Keratinocyte (primary cell): ENCODE measurements around the gene DCLK1. TPM values are rescaled to one million over a fixed set of nuclear protein-coding genes. Genes with fewer than 3 reads are reported as not detected.

Experiments
- DNase-seq: peaks from one replicate; pipeline ENCODE4 v3.0.0-alpha.2; 2011; ENCODE audit warnings: low read depth, missing footprints, low spot score
- FAIRE-seq: peaks from 2 replicates; lab custom pipeline; 2011; peaks lifted over from hg19 to GRCh38; lab: Jason Lieb, UNC
- H2AFZ ChIP-seq: 2 replicates; pipeline ENCODE4 v1.6.0; 2012; ENCODE audit warnings: low read length, control low read depth, inconsistent platforms; ENCODE audit not compliant: control insufficient read depth
- H3K27ac ChIP-seq: 2 replicates; pipeline ENCODE4 v1.5.1; 2011; ENCODE audit warnings: low read length; ENCODE audit not compliant: control insufficient read depth, insufficient read depth
- H3K27me3 ChIP-seq: 3 replicates; pipeline ENCODE4 v1.6.0; 2011; ENCODE audit warnings: low read length; ENCODE audit not compliant: control insufficient read depth, insufficient read depth; ENCODE audit errors: extremely low read depth
- H3K36me3 ChIP-seq, 2 experiments: 2 replicates in 1 of 2; 3 replicates in 1 of 2; pipeline ENCODE4 v1.5.1; 2011; ENCODE audit warnings: low read length in 2 of 2, mild to moderate bottlenecking in 1 of 2; ENCODE audit not compliant: control insufficient read depth in 2 of 2, insufficient read depth in 2 of 2; ENCODE audit errors: extremely low read depth in 1 of 2
- H3K4me1 ChIP-seq: 3 replicates; pipeline ENCODE4 v1.5.1; 2011; ENCODE audit warnings: low read length; ENCODE audit not compliant: control insufficient read depth, insufficient read depth; ENCODE audit errors: extremely low read depth
- H3K4me2 ChIP-seq: 3 replicates; pipeline ENCODE4 v1.6.0; 2011; ENCODE audit warnings: low read depth, low read length; ENCODE audit not compliant: control insufficient read depth, insufficient read depth; ENCODE audit errors: extremely low read depth
- H3K4me3 ChIP-seq, 3 experiments: fragments of 200-600 bp in 1 of 3; sonication (generic) in 1 of 3; 2 replicates in 2 of 3; 3 replicates in 1 of 3; pipeline ENCODE4 v1.5.1; 2011 to 2016; ENCODE audit warnings: low read length in 3 of 3, mild to moderate bottlenecking in 3 of 3, control low read depth in 2 of 3, inconsistent platforms in 1 of 3, low read depth in 1 of 3, mixed read lengths in 1 of 3, mixed run types in 1 of 3, moderate library complexity in 1 of 3; ENCODE audit not compliant: control insufficient read depth in 2 of 3, insufficient read depth in 2 of 3; ENCODE audit errors: extremely low read depth in 1 of 3
- H3K79me2 ChIP-seq: 2 replicates; pipeline ENCODE4 v1.6.0; 2012; ENCODE audit warnings: low read length; ENCODE audit not compliant: control insufficient read depth, insufficient read depth
- H3K9ac ChIP-seq: 3 replicates; pipeline ENCODE4 v1.6.0; 2011; ENCODE audit warnings: low read length; ENCODE audit not compliant: control insufficient read depth, insufficient read depth; ENCODE audit errors: extremely low read depth
- H3K9me1 ChIP-seq: 3 replicates; pipeline ENCODE4 v1.6.0; 2011; ENCODE audit warnings: low read length; ENCODE audit not compliant: control insufficient read depth, insufficient read depth; ENCODE audit errors: extremely low read depth
- H3K9me3 ChIP-seq: 2 replicates; pipeline ENCODE4 v1.5.1; 2012; ENCODE audit warnings: low read depth, low read length; ENCODE audit not compliant: control insufficient read depth
- H4K20me1 ChIP-seq: 3 replicates; pipeline ENCODE4 v1.6.0; 2011; ENCODE audit warnings: low read length; ENCODE audit not compliant: control insufficient read depth, insufficient read depth; ENCODE audit errors: extremely low read depth
- EZH2 ChIP-seq: IDR thresholded peaks from one replicate; pipeline ENCODE4 v1.6.1; 2012; ENCODE audit warnings: inconsistent platforms, mild to moderate bottlenecking, low read length, moderate library complexity
- dilution Hi-C: fragments of 300-500 bp; cut with MboI; formaldehyde crosslinking; loops from one replicate; pipeline ENCODE4 v1.7.0; 2020; ENCODE audit warnings: low sequenced_read_pairs; ENCODE audit not compliant: extremely low pct_ligation_motif_present
- polyA plus RNA-seq, 5 experiments: library from polyadenylated mRNA; depleted of rRNA in 3 of 5; stranded (reverse) in 3 of 5; stranded (forward) in 1 of 5; unstranded in 1 of 5; fragments of >200 nt; gene quantifications; 1 replicate in 1 of 5; 2 replicates in 3 of 5; 3 replicates in 1 of 5; pipeline versions ENCODE4 v1.2.1 to v1.2.3, GENCODE V29; 2011 to 2012; ENCODE audit warnings: missing spikeins in 2 of 5, low read depth in 1 of 5, low replicate concordance in 1 of 5
- TF ChIP-seq, protein P1 (sequence below), 3 experiments: IDR thresholded peaks in 1 of 3; conservative IDR thresholded peaks in 1 of 3; optimal IDR thresholded peaks in 1 of 3; 2 replicates in 2 of 3; 3 replicates in 1 of 3; pipeline versions ENCODE3 to v1.5.1; 2011; ENCODE audit warnings: low read length in 3 of 3, mild to moderate bottlenecking in 3 of 3, moderate library complexity in 2 of 3, control low read depth in 1 of 3, inconsistent platforms in 1 of 3; ENCODE audit not compliant: insufficient read depth in 2 of 3; ENCODE audit errors: extremely low read depth in 1 of 3

The DCLK1 gene
- polyA plus RNA-seq, 1 donor (not counting 4 experiments of a cell fraction or from before 2014, with no cell fraction given): 0.04 TPM

DNA sequence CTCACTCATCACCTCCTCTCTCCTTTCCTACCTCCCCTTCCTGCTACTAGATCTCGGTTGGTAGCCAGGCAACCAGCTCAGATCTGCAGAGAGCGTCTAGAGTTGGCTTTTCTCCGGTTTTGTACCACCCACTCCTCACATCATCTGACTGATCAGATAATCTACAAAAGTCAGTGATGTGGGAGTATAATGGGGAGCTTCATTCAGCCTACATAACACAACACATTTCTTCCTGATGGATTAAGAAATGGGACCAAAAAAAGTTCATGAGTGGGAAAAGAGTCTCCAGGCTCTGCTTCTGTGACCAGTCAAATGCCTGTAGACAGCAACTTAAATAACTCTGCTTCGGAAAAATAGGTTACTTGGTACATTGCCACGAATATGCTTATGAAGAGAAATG lies 279.8 kb downstream of the DCLK1 start:
- H3K79me2 ChIP-seq: no peaks in the 10 kb centered on the region
- FAIRE-seq: no peak

DNA sequence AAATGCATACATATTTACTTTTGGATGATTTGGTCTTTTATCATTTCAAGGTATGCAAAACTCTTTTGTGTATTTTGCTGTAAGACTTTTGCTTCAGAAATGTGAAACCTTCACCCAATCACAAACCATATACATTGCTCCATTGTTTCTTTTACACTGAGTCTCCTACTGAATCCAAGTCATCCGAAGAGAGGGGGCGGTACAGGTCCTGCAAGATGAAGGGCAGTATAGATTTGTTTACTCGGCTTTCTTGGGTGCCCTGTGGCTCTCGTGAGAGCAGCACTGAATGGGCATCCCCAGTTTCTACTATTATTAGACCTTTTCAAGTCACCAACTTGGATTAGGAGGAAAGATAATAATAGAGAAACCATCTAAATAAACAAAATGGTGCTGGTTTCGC lies 280.6 kb downstream of the DCLK1 start:
- no peaks in the 10 kb centered on the region for H3K9me1 ChIP-seq
- H3K4me2 ChIP-seq: no peak overlapping the region
- no peak for FAIRE-seq
- no peak overlapping the region for H3K9ac ChIP-seq
- no peaks in the 10 kb centered on the region for H3K36me3 ChIP-seq
- H3K27me3 ChIP-seq: no peaks in the 10 kb centered on the region
- DNase-seq: no peak
- dilution Hi-C loops: no loop called here
- H3K4me3 ChIP-seq: no peak overlapping the region
- TF ChIP-seq EZH2: no peak
- TF ChIP-seq, protein P1, sequence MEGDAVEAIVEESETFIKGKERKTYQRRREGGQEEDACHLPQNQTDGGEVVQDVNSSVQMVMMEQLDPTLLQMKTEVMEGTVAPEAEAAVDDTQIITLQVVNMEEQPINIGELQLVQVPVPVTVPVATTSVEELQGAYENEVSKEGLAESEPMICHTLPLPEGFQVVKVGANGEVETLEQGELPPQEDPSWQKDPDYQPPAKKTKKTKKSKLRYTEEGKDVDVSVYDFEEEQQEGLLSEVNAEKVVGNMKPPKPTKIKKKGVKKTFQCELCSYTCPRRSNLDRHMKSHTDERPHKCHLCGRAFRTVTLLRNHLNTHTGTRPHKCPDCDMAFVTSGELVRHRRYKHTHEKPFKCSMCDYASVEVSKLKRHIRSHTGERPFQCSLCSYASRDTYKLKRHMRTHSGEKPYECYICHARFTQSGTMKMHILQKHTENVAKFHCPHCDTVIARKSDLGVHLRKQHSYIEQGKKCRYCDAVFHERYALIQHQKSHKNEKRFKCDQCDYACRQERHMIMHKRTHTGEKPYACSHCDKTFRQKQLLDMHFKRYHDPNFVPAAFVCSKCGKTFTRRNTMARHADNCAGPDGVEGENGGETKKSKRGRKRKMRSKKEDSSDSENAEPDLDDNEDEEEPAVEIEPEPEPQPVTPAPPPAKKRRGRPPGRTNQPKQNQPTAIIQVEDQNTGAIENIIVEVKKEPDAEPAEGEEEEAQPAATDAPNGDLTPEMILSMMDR (optimal IDR thresholded peaks at IDR 0.05 in 1 of 3, IDR thresholded peaks at IDR 0.05 in 1 of 3, conservative IDR thresholded peaks at IDR 0.05 in 1 of 3; ENCODE audit: extremely low read depth in 1 of 3, insufficient read depth in 2 of 3, low read length in 3 of 3): no peak
- H3K4me1 ChIP-seq: peaks cover 4% of the 10 kb centered on the region
- no peaks in the 10 kb centered on the region for H3K79me2 ChIP-seq
- no peaks in the 10 kb centered on the region for H4K20me1 ChIP-seq
- H3K27ac ChIP-seq: no peak overlapping the region
- H2AFZ ChIP-seq: no peak overlapping the region
- H3K9me3 ChIP-seq: no peaks in the 10 kb centered on the region

More for the DNA sequence above, 279.8 kb downstream of the DCLK1 start:
- dilution Hi-C loops: no loop called here
- DNase-seq: no peak
- Histone ChIP-seq H3K4me3 (no peak overlapping the region), H4K20me1 (no peaks in the 10 kb centered on the region), H3K9me3 (no peaks in the 10 kb centered on the region), H2AFZ (no peak overlapping the region), H3K36me3 (no peaks in the 10 kb centered on the region), H3K4me1 (peaks cover 4% of the 10 kb centered on the region), H3K9me1 (no peaks in the 10 kb centered on the region), H3K27ac (no peak overlapping the region), H3K27me3 (no peaks in the 10 kb centered on the region), H3K9ac (no peak overlapping the region), H3K4me2 (no peak overlapping the region)
- TF ChIP-seq, protein P1 (optimal IDR thresholded peaks at IDR 0.05 in 1 of 3, IDR thresholded peaks at IDR 0.05 in 1 of 3, conservative IDR thresholded peaks at IDR 0.05 in 1 of 3; ENCODE audit: extremely low read depth in 1 of 3, insufficient read depth in 2 of 3, low read length in 3 of 3): no peak
- no peak for TF ChIP-seq EZH2
